ENCODE measurements around the gene NEMP2.

Gene NEMP2

GRCh38 chr2:190554357-190555006 is 20.0 kb upstream of the NEMP2 start:
- no peak for DNase-seq

- no peak for DNase-seq
Observed at GRCh38 chr2:190553254-190553653, 18.7 kb upstream of the NEMP2 start.

- no peak for DNase-seq
Observed at GRCh38 chr2:190551928-190552327, 17.4 kb upstream of the NEMP2 start.

- no peak for DNase-seq
Observed at GRCh38 chr2:190550137-190550536, 15.6 kb upstream of the NEMP2 start.

- DNase-seq = no peak
Observed at GRCh38 chr2:190547886-190548285, 13.4 kb upstream of the NEMP2 start.

- no peak for DNase-seq
Observed at GRCh38 chr2:190546734-190547133, 12.2 kb upstream of the NEMP2 start.

- no peak for DNase-seq
Observed at GRCh38 chr2:190545555-190546385, 11.2 kb upstream of the NEMP2 start.

- no peak for DNase-seq
Observed at GRCh38 chr2:190545093-190545492, 10.6 kb upstream of the NEMP2 start.

- DNase-seq = no peak
Observed at GRCh38 chr2:190540048-190540447, 5.5 kb upstream of the NEMP2 start.

- DNase-seq = no peak
Observed at GRCh38 chr2:190538201-190538600, 3.7 kb upstream of the NEMP2 start.

GRCh38 chr2:190537765-190538164 is 3.2 kb upstream of the NEMP2 start:
- no peak for DNase-seq

- no peak for DNase-seq
Observed at GRCh38 chr2:190535586-190535985, 1.1 kb upstream of the NEMP2 start.

- DNase-seq = no peak
Observed at GRCh38 chr2:190535121-190535439, 558 bp upstream of the NEMP2 start.

- DNase-seq = no peak
Observed at GRCh38 chr2:190533968-190534309, 583 bp downstream of the NEMP2 start.

GRCh38 chr2:190533175-190533967 is 1.2 kb downstream of the NEMP2 start:
- no peak for DNase-seq

- DNase-seq = peak; percentile 28
Observed at GRCh38 chr2:190532581-190532980, 1.9 kb downstream of the NEMP2 start.

- DNase-seq = no peak
Observed at GRCh38 chr2:190530248-190530900, 4.1 kb downstream of the NEMP2 start.

- no peak for DNase-seq
Observed at GRCh38 chr2:190529486-190530247, 4.9 kb downstream of the NEMP2 start.

- DNase-seq = no peak
Observed at GRCh38 chr2:190528521-190529001, 6.0 kb downstream of the NEMP2 start.

- no peak for DNase-seq
Observed at GRCh38 chr2:190527918-190528317, 6.6 kb downstream of the NEMP2 start.

GRCh38 chr2:190527214-190527613 is 7.3 kb downstream of the NEMP2 start:
- DNase-seq = no peak

GRCh38 chr2:190526105-190526750 is 8.3 kb downstream of the NEMP2 start:
- DNase-seq = no peak

All from KG1 (cell line).